H1 (cell line): ENCODE results near the gene CLDN9. TPM values are rescaled to one million over a fixed set of nuclear protein-coding genes. Genes with fewer than 3 reads are reported as not detected.

ENCODE experiments used
- BRCA1 ChIP-seq: IDR thresholded peaks from 2 replicates; pipeline ENCODE4 v1.6.1; 2012; ENCODE audit warnings: low read depth, low read length, improper control_type of control experiment
- CBX8 ChIP-seq: fragments of 300-800, 300-1000 bp; sonication (generic); IDR thresholded peaks from 2 replicates; pipeline ENCODE4 v1.7.1; 2016; ENCODE audit warnings: low read depth, low read length, borderline replicate concordance
- CEBPB ChIP-seq: IDR thresholded peaks from 2 replicates; pipeline ENCODE4 v1.6.1; 2012; ENCODE audit warnings: low read depth, low read length
- CTBP2 ChIP-seq: IDR thresholded peaks from 2 replicates; pipeline ENCODE4 v1.7.0; 2011; ENCODE audit warnings: borderline replicate concordance, mild to moderate bottlenecking, moderate library complexity, mixed read lengths, low read length; ENCODE audit not compliant: insufficient read depth, insufficient read length
- CTCF ChIP-seq, 3 experiments: IDR thresholded peaks; 1 replicate in 2 of 3; 2 replicates in 1 of 3; pipeline versions ENCODE4 v1.5.1 to v1.6.1; 2011; ENCODE audit warnings: low read length in 3 of 3, mild to moderate bottlenecking in 3 of 3, inconsistent platforms in 2 of 3, low read depth in 1 of 3, moderate library complexity in 1 of 3; ENCODE audit not compliant: insufficient read depth in 1 of 3; ENCODE audit errors: control extremely low read depth in 1 of 3
- EGR1 ChIP-seq: IDR thresholded peaks from 2 replicates; pipeline ENCODE4 v1.6.1; 2011; ENCODE audit warnings: low read depth, low read length, borderline replicate concordance
- FOSL1 ChIP-seq: IDR thresholded peaks from 2 replicates; pipeline ENCODE4 v1.6.1; 2011; ENCODE audit warnings: mild to moderate bottlenecking, low read depth, low read length, moderate library complexity; ENCODE audit not compliant: insufficient read depth
- KDM1A ChIP-seq: fragments of 200-600, 300-600 bp; sonication (generic); IDR thresholded peaks from 2 replicates; pipeline ENCODE4 v1.7.1; 2016; ENCODE audit warnings: mild to moderate bottlenecking, low read length, borderline replicate concordance
- KDM4A ChIP-seq: IDR thresholded peaks from one replicate; pipeline ENCODE4 v1.7.1; 2012; ENCODE audit warnings: low read depth, mild to moderate bottlenecking, moderate library complexity, low read length, inconsistent platforms; ENCODE audit not compliant: severe bottlenecking
- KDM5A ChIP-seq: fragments of 200-600 bp; IDR thresholded peaks from 2 replicates; pipeline ENCODE4 v1.7.1; 2012; ENCODE audit warnings: mild to moderate bottlenecking, low read length, inconsistent platforms, mixed read lengths
- RBBP5 ChIP-seq: IDR thresholded peaks from 2 replicates; pipeline ENCODE4 v1.7.1; 2012; ENCODE audit warnings: low read depth, mild to moderate bottlenecking, inconsistent platforms, low read length, moderate library complexity, borderline replicate concordance
- SAP30 ChIP-seq: fragments of 300-600 bp; sonication (generic); IDR thresholded peaks from 2 replicates; pipeline ENCODE4 v1.7.1; 2012; ENCODE audit warnings: low read length, moderate library complexity, mild to moderate bottlenecking, inconsistent platforms; ENCODE audit not compliant: insufficient read depth, insufficient replicate concordance
- SP2 ChIP-seq: IDR thresholded peaks from 2 replicates; pipeline ENCODE4 v1.6.1; 2012; ENCODE audit warnings: mild to moderate bottlenecking, low read length, inconsistent platforms
- SRF ChIP-seq: IDR thresholded peaks from 2 replicates; pipeline ENCODE4 v1.6.1; 2011; ENCODE audit warnings: mild to moderate bottlenecking, low read depth, low read length, moderate library complexity
- TAF7 ChIP-seq: optimal IDR thresholded peaks from 2 replicates; pipeline ENCODE3; 2011; ENCODE audit warnings: low read depth, mild to moderate bottlenecking, inconsistent platforms, low read length, moderate library complexity, borderline replicate concordance
- TCF12 ChIP-seq: IDR thresholded peaks from 2 replicates; pipeline ENCODE4 v1.6.1; 2011; ENCODE audit warnings: low read depth, mild to moderate bottlenecking, low read length
- YY1 ChIP-seq: IDR thresholded peaks from 2 replicates; pipeline ENCODE4 v1.6.1; 2011; ENCODE audit warnings: low read depth, mild to moderate bottlenecking, low read length
- ZNF274 ChIP-seq: IDR thresholded peaks from 2 replicates; pipeline ENCODE4 v1.7.0; 2012; ENCODE audit warnings: low read length, borderline replicate concordance; ENCODE audit errors: extremely low read depth
- polyA plus RNA-seq, 7 experiments: library from polyadenylated mRNA; depleted of rRNA in 3 of 7; stranded (reverse) in 5 of 7; unstranded in 2 of 7; fragments of >200 nt in 5 of 7; fragments of 200-250 nt in 2 of 7; gene quantifications; 1 replicate in 5 of 7; 2 replicates in 1 of 7; 4 replicates in 1 of 7; pipeline versions ENCODE4 v1.2.1 to v1.2.3, GENCODE V29; 2011 to 2013; ENCODE audit warnings: missing spikeins in 2 of 7, mixed read lengths in 2 of 7
- total RNA-seq: library from RNA; stranded (reverse); fragmentation: NEBNext Ultra II Directional; extraction: Animal tissue kit (Norgen Biotek cat#: 25700); gene quantifications from 2 replicates; pipeline ENCODE4 v1.2.1, GENCODE V29; 2021
- TF ChIP-seq, protein P1 (sequence below): IDR thresholded peaks from 2 replicates; pipeline ENCODE4 v1.6.1; 2011; ENCODE audit warnings: low read length, improper control_type of control experiment

The CLDN9 gene
- total and polyA plus RNA-seq, 2 of the 8 experiments (the other 6 are each of a cell fraction or from before 2014, with no cell fraction given): 0.60 to 0.89 TPM

GRCh38 chr16:2983706-2984136 lies 29.0 kb upstream of the CLDN9 start (continued):
- TF ChIP-seq SRF: no peak
- no peak for TF ChIP-seq SAP30
- no peak for TF ChIP-seq YY1
- TF ChIP-seq CBX8: no peak
- no peak for TF ChIP-seq KDM5A
- TF ChIP-seq, protein P1, sequence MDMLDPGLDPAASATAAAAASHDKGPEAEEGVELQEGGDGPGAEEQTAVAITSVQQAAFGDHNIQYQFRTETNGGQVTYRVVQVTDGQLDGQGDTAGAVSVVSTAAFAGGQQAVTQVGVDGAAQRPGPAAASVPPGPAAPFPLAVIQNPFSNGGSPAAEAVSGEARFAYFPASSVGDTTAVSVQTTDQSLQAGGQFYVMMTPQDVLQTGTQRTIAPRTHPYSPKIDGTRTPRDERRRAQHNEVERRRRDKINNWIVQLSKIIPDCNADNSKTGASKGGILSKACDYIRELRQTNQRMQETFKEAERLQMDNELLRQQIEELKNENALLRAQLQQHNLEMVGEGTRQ: no peak
- TF ChIP-seq CTCF (IDR thresholded peaks at IDR 0.05; ENCODE audit: control extremely low read depth in 1 of 3, insufficient read depth in 1 of 3, low read depth in 1 of 3, low read length in 3 of 3): peak; percentile 83 to 87 (median 84)
- TF ChIP-seq TCF12: no peak
- no peak for TF ChIP-seq KDM1A
- TF ChIP-seq BRCA1: peak; percentile 65; the same call in 1 of the 2 replicates
- TF ChIP-seq FOSL1: no peak
- TF ChIP-seq SP2: no peak
- TF ChIP-seq KDM4A: no peak
- TF ChIP-seq EGR1: no peak
- no peak for TF ChIP-seq CTBP2
- TF ChIP-seq TAF7: no peak
- TF ChIP-seq RBBP5: no peak
- TF ChIP-seq CEBPB: no peak
- no peak for TF ChIP-seq ZNF274
